ENCODE results near the gene ANO1.

Gene ANO1

DNA sequence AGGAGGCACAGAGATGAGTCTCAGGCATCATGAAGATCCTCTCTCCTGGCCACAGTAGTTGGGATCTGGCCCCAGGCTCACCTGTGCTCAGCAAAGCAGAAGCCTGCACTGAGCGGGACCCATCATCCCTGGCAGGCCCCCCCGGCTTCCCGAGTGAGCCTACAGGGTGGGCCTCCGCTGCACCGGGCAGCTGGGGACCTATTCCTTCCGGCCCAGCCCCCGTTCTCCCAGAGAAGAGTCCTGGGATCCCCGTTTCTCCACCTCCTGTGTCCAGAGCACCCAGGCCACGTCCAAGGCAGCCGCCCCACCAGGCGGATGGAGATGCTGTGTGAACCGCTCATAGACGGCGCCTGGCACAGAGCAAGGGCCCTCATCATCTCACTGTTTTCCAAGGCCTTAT, 52.5 kb downstream of the ANO1 start:
- no peak overlapping the region for H2BK120ac ChIP-seq (ENCODE audit: low read depth, low read length)
- no peaks in the 10 kb centered on the region for H3K36me3 ChIP-seq (ENCODE audit: control insufficient read depth in 1 of 2, insufficient read depth in 2 of 2, low read depth in 1 of 2, low read length in 2 of 2)
- H3K79me1 ChIP-seq (replicated peaks; ENCODE audit: low read length, poor library complexity, severe bottlenecking) = no peaks in the 10 kb centered on the region
- 96% methylated on average over 14 of the region's 14 CpGs for WGBS
- no peak overlapping the region for H2BK12ac ChIP-seq (ENCODE audit: low read length in 2 of 2)
- no peak overlapping the region for H4K91ac ChIP-seq (ENCODE audit: low read length)
- no peak overlapping the region for H3K14ac ChIP-seq (ENCODE audit: low read length in 2 of 2)
- no peak for DNase-seq
- no peak overlapping the region for H3K4me2 ChIP-seq (ENCODE audit: low read length, poor library complexity, severe bottlenecking)
- H2BK5ac ChIP-seq (ENCODE audit: low read depth, low read length, poor library complexity, severe bottlenecking) = no peak overlapping the region
- peaks cover 9% of the 10 kb centered on the region for H3K4me1 ChIP-seq (ENCODE audit: control insufficient read depth, insufficient read depth, low read depth, low read length)
- no peaks in the 10 kb centered on the region for H3K9me3 ChIP-seq (ENCODE audit: control insufficient read depth, low read length)
- peaks cover 7 to 13% of the 10 kb centered on the region in 2 experiments for H3K27me3 ChIP-seq (ENCODE audit: control insufficient read depth in 1 of 2, insufficient read depth in 1 of 2, low read length in 2 of 2)
- no peak overlapping the region for H3K23ac ChIP-seq (ENCODE audit: low read length in 2 of 2)
- no peak overlapping the region for H4K8ac ChIP-seq (ENCODE audit: low read length)
- H2BK15ac ChIP-seq (ENCODE audit: low read depth, poor library complexity, severe bottlenecking) = no peak overlapping the region
- H3K4me3 ChIP-seq (ENCODE audit: insufficient read depth in 1 of 2, low read depth in 1 of 2, low read length in 2 of 2) = no peak overlapping the region
- no peak overlapping the region for H2AK5ac ChIP-seq (ENCODE audit: low read length, severe bottlenecking)
- no peak overlapping the region for H3K27ac ChIP-seq (ENCODE audit: low read length, poor library complexity, severe bottlenecking)
- no peak overlapping the region for H2AFZ ChIP-seq (ENCODE audit: low read depth, low read length)
- H3K4ac ChIP-seq (ENCODE audit: low read depth in 1 of 2, low read length in 2 of 2) = no peak overlapping the region
- no peak overlapping the region for H3K18ac ChIP-seq (ENCODE audit: low read depth in 1 of 2, low read length in 2 of 2)
- no peak overlapping the region for H3K9ac ChIP-seq (ENCODE audit: low read length)

DNA sequence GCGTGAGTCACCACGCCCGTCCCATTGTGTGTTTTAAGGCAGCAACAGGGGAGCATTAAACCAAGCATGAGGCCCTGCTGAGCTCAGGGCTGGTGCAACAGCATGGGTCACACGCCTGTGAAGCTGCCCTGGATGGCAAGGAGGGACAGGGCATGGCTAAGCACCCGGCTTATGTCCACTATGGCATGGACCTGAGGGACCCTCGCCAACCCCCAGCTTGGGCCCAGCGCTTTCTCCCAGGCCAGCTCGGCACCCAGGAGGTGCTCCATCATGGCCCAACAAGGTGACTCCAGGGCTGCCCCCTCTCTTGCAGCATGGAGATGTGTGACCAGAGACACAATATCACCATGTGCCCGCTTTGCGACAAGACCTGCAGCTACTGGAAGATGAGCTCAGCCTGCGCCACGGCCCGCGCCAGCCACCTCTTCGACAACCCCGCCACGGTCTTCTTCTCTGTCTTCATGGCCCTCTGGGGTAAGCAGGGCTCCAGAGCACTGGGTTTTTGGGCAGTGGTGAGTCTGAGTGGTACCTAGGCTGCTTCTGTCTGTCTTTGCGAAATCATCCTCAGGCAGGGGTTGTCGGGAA, 53.6 kb downstream of the ANO1 start:
- Histone ChIP-seq H3K14ac (ENCODE audit: low read length in 2 of 2) (no peak overlapping the region), H2BK12ac (ENCODE audit: low read length in 2 of 2) (no peak overlapping the region), H2AK5ac (ENCODE audit: low read length, severe bottlenecking) (no peak overlapping the region), H3K79me1 (replicated peaks; ENCODE audit: low read length, poor library complexity, severe bottlenecking) (no peaks in the 10 kb centered on the region), H3K27ac (ENCODE audit: low read length, poor library complexity, severe bottlenecking) (no peak overlapping the region), H3K4me2 (ENCODE audit: low read length, poor library complexity, severe bottlenecking) (no peak overlapping the region), H3K9me3 (ENCODE audit: control insufficient read depth, low read length) (no peaks in the 10 kb centered on the region), H3K4me1 (ENCODE audit: control insufficient read depth, insufficient read depth, low read depth, low read length) (peaks cover 9% of the 10 kb centered on the region), H3K36me3 (ENCODE audit: control insufficient read depth in 1 of 2, insufficient read depth in 2 of 2, low read depth in 1 of 2, low read length in 2 of 2) (no peaks in the 10 kb centered on the region), H2AFZ (ENCODE audit: low read depth, low read length) (no peak overlapping the region), H2BK120ac (ENCODE audit: low read depth, low read length) (no peak overlapping the region), H3K9ac (ENCODE audit: low read length) (no peak overlapping the region), H3K23ac (ENCODE audit: low read length in 2 of 2) (no peak overlapping the region), H4K8ac (ENCODE audit: low read length) (no peak overlapping the region), H4K91ac (ENCODE audit: low read length) (no peak overlapping the region), H2BK5ac (ENCODE audit: low read depth, low read length, poor library complexity, severe bottlenecking) (no peak overlapping the region), H3K4ac (ENCODE audit: low read depth in 1 of 2, low read length in 2 of 2) (no peak overlapping the region), H3K4me3 (ENCODE audit: insufficient read depth in 1 of 2, low read depth in 1 of 2, low read length in 2 of 2) (no peak overlapping the region), H3K27me3 (ENCODE audit: control insufficient read depth in 1 of 2, insufficient read depth in 1 of 2, low read length in 2 of 2) (peaks cover 10 to 18% of the 10 kb centered on the region in 2 experiments), H2BK15ac (ENCODE audit: low read depth, poor library complexity, severe bottlenecking) (no peak overlapping the region), H3K18ac (ENCODE audit: low read depth in 1 of 2, low read length in 2 of 2) (no peak overlapping the region)
- DNase-seq = no peak
- 91% methylated on average over 19 of the region's 19 CpGs for WGBS

DNA sequence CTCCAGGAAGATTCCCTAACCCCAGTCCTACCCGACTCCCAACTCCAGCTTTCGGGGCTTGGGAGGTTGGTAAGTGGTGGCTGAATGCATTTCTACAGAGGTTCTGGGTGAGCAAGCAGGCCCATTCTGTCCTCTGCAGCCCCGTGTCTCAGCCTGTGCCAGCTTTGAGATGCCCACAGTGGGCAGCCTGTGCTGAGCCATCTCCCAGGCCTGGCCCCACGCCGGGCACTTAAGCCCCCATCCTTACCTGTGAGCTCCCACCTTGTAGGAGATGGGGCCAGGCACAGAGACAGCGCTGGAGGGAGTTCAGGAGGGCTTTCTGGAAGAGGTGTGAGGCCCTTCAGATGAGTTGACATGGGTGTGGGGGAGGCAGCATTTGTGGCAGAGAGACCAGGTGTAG, 54.5 kb downstream of the ANO1 start:
- no peak overlapping the region for H3K4ac ChIP-seq (ENCODE audit: low read depth in 1 of 2, low read length in 2 of 2)
- H3K14ac ChIP-seq (ENCODE audit: low read length in 2 of 2) = no peak overlapping the region
- H3K9ac ChIP-seq (ENCODE audit: low read length) = no peak overlapping the region
- no peak overlapping the region for H2BK120ac ChIP-seq (ENCODE audit: low read depth, low read length)
- no peak overlapping the region for H4K8ac ChIP-seq (ENCODE audit: low read length)
- no peak overlapping the region for H4K91ac ChIP-seq (ENCODE audit: low read length)
- H3K36me3 ChIP-seq (ENCODE audit: control insufficient read depth in 1 of 2, insufficient read depth in 2 of 2, low read depth in 1 of 2, low read length in 2 of 2) = no peaks in the 10 kb centered on the region
- H2BK15ac ChIP-seq (ENCODE audit: low read depth, poor library complexity, severe bottlenecking) = no peak overlapping the region
- no peak for DNase-seq
- no peak overlapping the region for H3K27ac ChIP-seq (ENCODE audit: low read length, poor library complexity, severe bottlenecking)
- no peak overlapping the region for H3K18ac ChIP-seq (ENCODE audit: low read depth in 1 of 2, low read length in 2 of 2)
- no peak overlapping the region for H2BK12ac ChIP-seq (ENCODE audit: low read length in 2 of 2)
- peaks cover 9% of the 10 kb centered on the region for H3K4me1 ChIP-seq (ENCODE audit: control insufficient read depth, insufficient read depth, low read depth, low read length)
- peaks cover 10 to 18% of the 10 kb centered on the region in 2 experiments for H3K27me3 ChIP-seq (ENCODE audit: control insufficient read depth in 1 of 2, insufficient read depth in 1 of 2, low read length in 2 of 2)
- H3K79me1 ChIP-seq (replicated peaks; ENCODE audit: low read length, poor library complexity, severe bottlenecking) = no peaks in the 10 kb centered on the region
- H3K23ac ChIP-seq (ENCODE audit: low read length in 2 of 2) = no peak overlapping the region
- H2AFZ ChIP-seq (ENCODE audit: low read depth, low read length) = no peak overlapping the region
- no peak overlapping the region for H3K4me3 ChIP-seq (ENCODE audit: insufficient read depth in 1 of 2, low read depth in 1 of 2, low read length in 2 of 2)
- no peaks in the 10 kb centered on the region for H3K9me3 ChIP-seq (ENCODE audit: control insufficient read depth, low read length)
- no peak overlapping the region for H2AK5ac ChIP-seq (ENCODE audit: low read length, severe bottlenecking)
- no peak overlapping the region for H3K4me2 ChIP-seq (ENCODE audit: low read length, poor library complexity, severe bottlenecking)
- H2BK5ac ChIP-seq (ENCODE audit: low read depth, low read length, poor library complexity, severe bottlenecking) = no peak overlapping the region
- 95% methylated on average over 4 of the region's 6 CpGs for WGBS

DNA sequence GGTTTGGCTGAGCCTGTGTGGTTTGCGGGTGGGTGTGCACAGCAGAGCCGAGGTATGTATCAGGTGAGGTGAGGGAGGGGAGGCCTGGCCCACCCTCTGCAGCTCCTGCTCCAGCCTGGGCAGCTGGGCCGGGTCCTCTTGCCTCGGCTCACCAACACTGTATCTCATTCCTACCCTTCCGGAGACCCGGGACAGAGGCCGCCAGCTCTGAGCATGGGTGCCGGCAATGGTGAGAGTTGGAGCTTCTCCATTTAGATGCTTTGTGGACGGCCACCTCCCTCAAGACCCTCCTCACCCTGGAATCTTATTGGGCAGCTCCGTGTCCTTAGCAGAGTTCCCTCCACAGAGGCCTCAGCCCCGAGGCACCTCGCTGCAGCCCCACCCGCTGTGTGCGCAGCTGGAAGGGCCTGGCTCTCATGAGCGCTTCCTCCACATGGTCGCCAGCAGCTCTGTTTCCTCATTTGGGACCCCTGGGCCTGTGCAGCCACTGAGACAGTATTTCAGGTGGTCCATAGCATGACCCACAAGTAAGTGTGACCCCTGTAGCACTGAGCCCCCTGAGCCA, 55.7 kb downstream of the ANO1 start:
- H3K4ac ChIP-seq (ENCODE audit: low read depth in 1 of 2, low read length in 2 of 2) = no peak overlapping the region
- H3K9me3 ChIP-seq (ENCODE audit: control insufficient read depth, low read length) = no peaks in the 10 kb centered on the region
- no peak overlapping the region for H3K18ac ChIP-seq (ENCODE audit: low read depth in 1 of 2, low read length in 2 of 2)
- H2AFZ ChIP-seq (ENCODE audit: low read depth, low read length) = no peak overlapping the region
- H3K36me3 ChIP-seq (ENCODE audit: control insufficient read depth in 1 of 2, insufficient read depth in 2 of 2, low read depth in 1 of 2, low read length in 2 of 2) = no peaks in the 10 kb centered on the region
- H3K9ac ChIP-seq (ENCODE audit: low read length) = no peak overlapping the region
- WGBS = 92% methylated on average over 14 of the region's 16 CpGs
- H2BK15ac ChIP-seq (ENCODE audit: low read depth, poor library complexity, severe bottlenecking) = no peak overlapping the region
- no peak for DNase-seq
- peaks cover 10 to 22% of the 10 kb centered on the region in 2 experiments for H3K27me3 ChIP-seq (ENCODE audit: control insufficient read depth in 1 of 2, insufficient read depth in 1 of 2, low read length in 2 of 2)
- no peak overlapping the region for H3K14ac ChIP-seq (ENCODE audit: low read length in 2 of 2)
- no peak overlapping the region for H3K4me3 ChIP-seq (ENCODE audit: insufficient read depth in 1 of 2, low read depth in 1 of 2, low read length in 2 of 2)
- no peak overlapping the region for H2BK5ac ChIP-seq (ENCODE audit: low read depth, low read length, poor library complexity, severe bottlenecking)
- H2AK5ac ChIP-seq (ENCODE audit: low read length, severe bottlenecking) = no peak overlapping the region
- H2BK12ac ChIP-seq (ENCODE audit: low read length in 2 of 2) = no peak overlapping the region
- no peak overlapping the region for H4K8ac ChIP-seq (ENCODE audit: low read length)
- peaks cover 1% of the 10 kb centered on the region for H3K4me1 ChIP-seq (ENCODE audit: control insufficient read depth, insufficient read depth, low read depth, low read length)
- no peak overlapping the region for H2BK120ac ChIP-seq (ENCODE audit: low read depth, low read length)
- no peak overlapping the region for H3K27ac ChIP-seq (ENCODE audit: low read length, poor library complexity, severe bottlenecking)
- H3K4me2 ChIP-seq (ENCODE audit: low read length, poor library complexity, severe bottlenecking) = no peak overlapping the region
- H3K23ac ChIP-seq (ENCODE audit: low read length in 2 of 2) = no peak overlapping the region
- no peaks in the 10 kb centered on the region for H3K79me1 ChIP-seq (replicated peaks; ENCODE audit: low read length, poor library complexity, severe bottlenecking)
- no peak overlapping the region for H4K91ac ChIP-seq (ENCODE audit: low read length)

Data from mesenchymal stem cell (in vitro differentiated cells and primary cell).